Fibroblast of the aortic adventitia (primary cell): ENCODE measurements around the gene CIDEB. TPM values are rescaled to one million over a fixed set of nuclear protein-coding genes. Genes with fewer than 3 reads are reported as not detected.
A peak's percentile ranks its signal among the peaks of the same experiment; 100 is the strongest.

Source experiments
- DNase-seq: peaks from one replicate; pipeline ENCODE4 v3.0.0-alpha.2; 2010; ENCODE audit warnings: low read depth
- H3K4me3 ChIP-seq: 2 replicates; pipeline ENCODE4 v1.5.1; 2011; ENCODE audit warnings: low read depth, mild to moderate bottlenecking, control low read depth, low read length, moderate library complexity
- CTCF ChIP-seq: IDR thresholded peaks from 2 replicates; pipeline ENCODE4 v1.5.1; 2011; ENCODE audit warnings: mild to moderate bottlenecking, low read length, control low read depth, inconsistent platforms; ENCODE audit not compliant: insufficient read depth
- total RNA-seq: library from RNA; depleted of rRNA; stranded (reverse); fragments of >200 nt; gene quantifications from 2 replicates; pipeline ENCODE4 v1.2.3, GENCODE V29; 2012; ENCODE audit warnings: low replicate concordance

CIDEB gene
- total RNA-seq, 1 donor = 4.2 TPM

GRCh38 chr14:24296341-24297157 is 11.2 kb downstream of the CIDEB start:
- no peak overlapping the region for H3K4me3 ChIP-seq
- DNase-seq = peak; percentile 93
- TF ChIP-seq CTCF = peak; percentile 75

- no peak for DNase-seq
- no peak overlapping the region for H3K4me3 ChIP-seq
- no peak for TF ChIP-seq CTCF
Measured at GRCh38 chr14:24293525-24293924, 14.3 kb downstream of the CIDEB start.

GRCh38 chr14:24292118-24292807 is 15.5 kb downstream of the CIDEB start:
- no peak for TF ChIP-seq CTCF
- no peak overlapping the region for H3K4me3 ChIP-seq
- DNase-seq = no peak

GRCh38 chr14:24291446-24292117 is 16.2 kb downstream of the CIDEB start:
- DNase-seq = no peak
- no peak overlapping the region for H3K4me3 ChIP-seq
- TF ChIP-seq CTCF = no peak

- no peak for DNase-seq
- no peak for TF ChIP-seq CTCF
- H3K4me3 ChIP-seq = no peak overlapping the region
Measured at GRCh38 chr14:24290746-24291145, 17.0 kb downstream of the CIDEB start.

GRCh38 chr14:24289649-24290280 is 18.0 kb downstream of the CIDEB start:
- H3K4me3 ChIP-seq = no peak overlapping the region
- DNase-seq = no peak
- no peak for TF ChIP-seq CTCF
